SK-N-SH treated with all-trans-retinoic acid at 6 μM for 48 hours (cell line): ENCODE results near the gene RAB9B.

Experiments used
- ATAC-seq: fragments of 200-7000 bp; cut with Tn5 transposase; 3 replicates; pipeline ENCODE4 v1.9.1; 2020; ENCODE audit warnings: mild to moderate bottlenecking, moderate library complexity
- ARNTL ChIP-seq: fragments of 450-650 bp; formaldehyde crosslinking; IDR thresholded peaks from 2 replicates; pipeline ENCODE4 v1.5.0; 2020; ENCODE audit warnings: low read depth, mild to moderate bottlenecking, moderate library complexity, borderline replicate concordance
- BACH2 ChIP-seq: fragments of 250-450 bp; sonication (Bioruptor Pico); IDR thresholded peaks from 2 replicates; pipeline ENCODE4 v1.9.0; 2021; ENCODE audit warnings: mild to moderate bottlenecking, borderline replicate concordance
- CREB5 ChIP-seq: fragments of 250-450 bp; sonication (Bioruptor Pico); IDR thresholded peaks from 2 replicates; pipeline ENCODE4 v1.5.1; 2020; ENCODE audit warnings: low read depth, mild to moderate bottlenecking, moderate library complexity
- CSRNP3 ChIP-seq: fragments of 250-450 bp; sonication (Bioruptor Pico); IDR thresholded peaks from 2 replicates; pipeline ENCODE4 v1.5.1; 2021; ENCODE audit warnings: mild to moderate bottlenecking, moderate library complexity
- GLIS3 ChIP-seq: fragments of 250-450 bp; sonication (Bioruptor Pico); IDR thresholded peaks from 2 replicates; pipeline ENCODE4 v1.5.0; 2020; ENCODE audit warnings: mild to moderate bottlenecking, moderate library complexity
- ISL1 ChIP-seq: fragments of 250-450 bp; sonication (Bioruptor Pico); IDR thresholded peaks from 2 replicates; pipeline ENCODE4 v2.1.2; 2022; ENCODE audit warnings: mild to moderate bottlenecking, moderate library complexity
- OSR1 ChIP-seq: fragments of 250-450 bp; sonication (Bioruptor Pico); IDR thresholded peaks from 2 replicates; pipeline ENCODE4 v1.8.0; 2022; ENCODE audit warnings: moderate library complexity, mild to moderate bottlenecking, inconsistent platforms
- PATZ1 ChIP-seq: fragments of 250-450 bp; sonication (Bioruptor Pico); IDR thresholded peaks from 2 replicates; pipeline ENCODE4 v1.8.0; 2020; ENCODE audit warnings: mild to moderate bottlenecking, moderate library complexity, borderline replicate concordance
- RARB ChIP-seq: fragments of 250-450 bp; sonication (Bioruptor Pico); IDR thresholded peaks from 2 replicates; pipeline ENCODE4 v1.8.0; 2021; ENCODE audit warnings: mild to moderate bottlenecking, moderate library complexity
- SNAI2 ChIP-seq: fragments of 250-450 bp; sonication (Bioruptor Pico); IDR thresholded peaks from 2 replicates; pipeline ENCODE4 v1.5.0; 2020; ENCODE audit warnings: mild to moderate bottlenecking, moderate library complexity
- TCF4 ChIP-seq: fragments of 250-450 bp; sonication (Bioruptor Pico); IDR thresholded peaks from 2 replicates; pipeline ENCODE4 v1.8.0; 2021; ENCODE audit warnings: mild to moderate bottlenecking, moderate library complexity, borderline replicate concordance
- TOX ChIP-seq: fragments of 250-450 bp; sonication (Bioruptor Pico); IDR thresholded peaks from 2 replicates; pipeline ENCODE4 v1.8.0; 2021; ENCODE audit warnings: mild to moderate bottlenecking, moderate library complexity, borderline replicate concordance
- TSHZ2 ChIP-seq: fragments of 250-450 bp; sonication (Bioruptor Pico); IDR thresholded peaks from 2 replicates; pipeline ENCODE4 v1.5.0; 2020; ENCODE audit warnings: mild to moderate bottlenecking, moderate library complexity
- ZC3H10 ChIP-seq: fragments of 250-450 bp; sonication (Bioruptor Pico); IDR thresholded peaks from 2 replicates; pipeline ENCODE4 v1.5.1; 2021; ENCODE audit warnings: mild to moderate bottlenecking, moderate library complexity
- ZFP3 ChIP-seq: fragments of 250-450 bp; sonication (Bioruptor Pico); IDR thresholded peaks from 2 replicates; pipeline ENCODE4 v1.5.0; 2020; ENCODE audit warnings: mild to moderate bottlenecking, moderate library complexity
- ZFP30 ChIP-seq: fragments of 450-650 bp; formaldehyde crosslinking; IDR thresholded peaks from 2 replicates; pipeline ENCODE4 v1.5.0; 2022; ENCODE audit warnings: mild to moderate bottlenecking, moderate library complexity
- ZNF70 ChIP-seq: fragments of 450-650 bp; formaldehyde crosslinking; IDR thresholded peaks from 2 replicates; pipeline ENCODE4 v1.5.0; 2020; ENCODE audit warnings: mild to moderate bottlenecking, moderate library complexity
- ZNF8 ChIP-seq: fragments of 450-650 bp; formaldehyde crosslinking; IDR thresholded peaks from 2 replicates; pipeline ENCODE4 v1.5.0; 2020; ENCODE audit warnings: mild to moderate bottlenecking, moderate library complexity

RAB9B gene

GRCh38 chrX:103845165-103845653 lies 13.2 kb upstream of the RAB9B start (continued):
- TF ChIP-seq CSRNP3, result no peak
- no peak for TF ChIP-seq ZFP30 (CRISPR knock-in tag)
- no peak for TF ChIP-seq TOX (CRISPR knock-in tag)
- no peak for TF ChIP-seq BACH2
- no peak for TF ChIP-seq PATZ1

- TF ChIP-seq ZFP30 (CRISPR knock-in tag) (no peak), PATZ1 (no peak)
- TF ChIP-seq, all 23 proteins: peak for 0
- no peak for ATAC-seq
Measured at GRCh38 chrX:103839404-103839803, 7.3 kb upstream of the RAB9B start.

- no peak for TF ChIP-seq OSR1
- TF ChIP-seq CREB5 (CRISPR knock-in tag), result no peak
- no peak for TF ChIP-seq TCF4 (CRISPR knock-in tag)
- TF ChIP-seq ARNTL (CRISPR knock-in tag), result no peak
- TF ChIP-seq GLIS3 (CRISPR knock-in tag), result no peak
- TF ChIP-seq ZFP3 (CRISPR knock-in tag), result no peak
- TF ChIP-seq BACH2, result no peak
- no peak for TF ChIP-seq TSHZ2 (CRISPR knock-in tag)
- no peak for TF ChIP-seq TOX (CRISPR knock-in tag)
- TF ChIP-seq RARB (CRISPR knock-in tag), result no peak
- no peak for TF ChIP-seq SNAI2 (CRISPR knock-in tag)
- TF ChIP-seq ZFP30 (CRISPR knock-in tag), result no peak
- TF ChIP-seq ZNF70 (CRISPR knock-in tag), result no peak
- TF ChIP-seq ZNF8, result no peak
- peak; percentile 19 for ATAC-seq
Measured at GRCh38 chrX:103831342-103831802, 685 bp downstream of the RAB9B start.

DNA sequence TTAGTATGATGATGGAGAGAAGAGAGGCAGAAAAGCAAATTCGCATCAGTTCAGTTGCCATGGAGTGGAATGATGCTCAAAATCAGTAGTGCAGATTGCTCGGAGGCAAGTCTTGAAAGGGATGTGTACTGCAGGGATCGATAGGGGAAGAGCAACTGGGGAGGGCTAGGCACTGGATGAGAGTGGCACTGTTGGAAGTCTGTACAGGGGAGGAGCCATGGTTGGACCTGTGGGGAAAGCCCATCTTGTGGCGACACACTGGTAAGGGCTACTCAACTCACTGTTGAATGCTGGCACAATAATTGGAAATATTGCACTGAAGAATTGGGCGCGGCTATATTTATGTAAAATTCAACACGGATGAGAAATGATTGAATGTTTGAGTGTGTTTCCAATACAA lies 1.2 kb downstream of the RAB9B start:
- ATAC-seq, result no peak
- TF ChIP-seq ZC3H10 (CRISPR knock-in tag), result no peak
- TF ChIP-seq GLIS3 (CRISPR knock-in tag), result no peak
- no peak for TF ChIP-seq ZFP3 (CRISPR knock-in tag)
- TF ChIP-seq CSRNP3, result no peak
- TF ChIP-seq TCF4 (CRISPR knock-in tag), result no peak
- TF ChIP-seq ZFP30 (CRISPR knock-in tag), result no peak
- no peak for TF ChIP-seq SNAI2 (CRISPR knock-in tag)
- no peak for TF ChIP-seq ISL1 (CRISPR knock-in tag)
- no peak for TF ChIP-seq BACH2
